GM11168 (cell line): ENCODE measurements around the gene HLCS.

Source experiments
- in situ Hi-C: fragments of 300-500 bp; cut with MboI; formaldehyde crosslinking; loops from one replicate; pipeline ENCODE4 v1.12.0; 2022; ENCODE audit warnings: low sequenced_read_pairs; ENCODE audit not compliant: unreplicated experiment

The HLCS gene

GRCh38 chr21:36890086-36890485, 76.4 kb downstream of the HLCS start:
- in situ Hi-C loops = no loop called here

- in situ Hi-C loops = no loop called here
These were observed 77.1 kb downstream of the HLCS start for GRCh38 chr21:36889401-36889800.

GRCh38 chr21:36888466-36888865, 78.0 kb downstream of the HLCS start:
- in situ Hi-C loops = no loop called here

GRCh38 chr21:36887963-36888362, 78.5 kb downstream of the HLCS start:
- in situ Hi-C loops = no loop called here

- in situ Hi-C loops = no loop called here
These were observed 82.7 kb downstream of the HLCS start for GRCh38 chr21:36883532-36884486.

GRCh38 chr21:36882776-36883175, 83.7 kb downstream of the HLCS start:
- in situ Hi-C loops = no loop called here

- in situ Hi-C loops = no loop called here
These were observed 85.2 kb downstream of the HLCS start for GRCh38 chr21:36881228-36881627.

- in situ Hi-C loops = no loop called here
These were observed 86.6 kb downstream of the HLCS start for GRCh38 chr21:36879827-36880226.

GRCh38 chr21:36877741-36878140, 88.7 kb downstream of the HLCS start:
- in situ Hi-C loops = no loop called here

- in situ Hi-C loops = no loop called here
These were observed 91.8 kb downstream of the HLCS start for GRCh38 chr21:36874665-36875064.

GRCh38 chr21:36873513-36873912, 93.0 kb downstream of the HLCS start:
- in situ Hi-C loops = no loop called here

- in situ Hi-C loops = no loop called here
These were observed 99.1 kb downstream of the HLCS start for GRCh38 chr21:36867291-36867905.

- in situ Hi-C loops = no loop called here
These were observed 100.0 kb downstream of the HLCS start for GRCh38 chr21:36866419-36866818.

GRCh38 chr21:36864974-36865373, 101.5 kb downstream of the HLCS start:
- in situ Hi-C loops = no loop called here

- in situ Hi-C loops = no loop called here
These were observed 103.2 kb downstream of the HLCS start for GRCh38 chr21:36863260-36863659.

GRCh38 chr21:36861595-36862323, 104.7 kb downstream of the HLCS start:
- in situ Hi-C loops = no loop called here

GRCh38 chr21:36860736-36861594, 105.5 kb downstream of the HLCS start:
- in situ Hi-C loops = no loop called here

GRCh38 chr21:36859744-36860501, 106.5 kb downstream of the HLCS start:
- in situ Hi-C loops = no loop called here

GRCh38 chr21:36858320-36858957, 108.0 kb downstream of the HLCS start:
- in situ Hi-C loops = no loop called here
